Measurements from ENCODE around the gene GLRA1. TPM values are rescaled to one million over a fixed set of nuclear protein-coding genes. Genes with fewer than 3 reads are reported as not detected.
"Not testable (repeated sequence)": the region's sequence is repeated elsewhere in the genome, so short reads cannot be mapped to it uniquely, and the experiment has no call there.

The GLRA1 gene
- total RNA-seq, 2 experiments from 2014 or later, result not detected

- ATAC-seq, result no peak
Observed at GRCh38 chr5:151862811-151863472, 61.7 kb downstream of the GLRA1 start.

GRCh38 chr5:151860867-151861266, 63.8 kb downstream of the GLRA1 start:
- H3K9me3 Mint-ChIP-seq (ENCODE audit: low read depth); H3K36me3 Mint-ChIP-seq; CTCF ChIA-PET; H3K27ac Mint-ChIP-seq; H3K4me1 Mint-ChIP-seq; H3K27me3 Mint-ChIP-seq; DNase-seq; ATAC-seq; H3K4me3 Mint-ChIP-seq: not testable (repeated sequence)

More at GRCh38 chr5:151862811-151863472, 61.7 kb downstream of the GLRA1 start:
- no peak overlapping the region for H3K27ac Mint-ChIP-seq
- H3K9me3 Mint-ChIP-seq (ENCODE audit: low read depth), result no peaks in the 10 kb centered on the region
- H3K4me3 Mint-ChIP-seq, result no peak overlapping the region
- no peaks in the 10 kb centered on the region for H3K27me3 Mint-ChIP-seq
- peaks cover 1% of the 10 kb centered on the region for H3K4me1 Mint-ChIP-seq
- CTCF ChIA-PET, result no interaction called here
- no peaks in the 10 kb centered on the region for H3K36me3 Mint-ChIP-seq
- DNase-seq, result no peak

DNA sequence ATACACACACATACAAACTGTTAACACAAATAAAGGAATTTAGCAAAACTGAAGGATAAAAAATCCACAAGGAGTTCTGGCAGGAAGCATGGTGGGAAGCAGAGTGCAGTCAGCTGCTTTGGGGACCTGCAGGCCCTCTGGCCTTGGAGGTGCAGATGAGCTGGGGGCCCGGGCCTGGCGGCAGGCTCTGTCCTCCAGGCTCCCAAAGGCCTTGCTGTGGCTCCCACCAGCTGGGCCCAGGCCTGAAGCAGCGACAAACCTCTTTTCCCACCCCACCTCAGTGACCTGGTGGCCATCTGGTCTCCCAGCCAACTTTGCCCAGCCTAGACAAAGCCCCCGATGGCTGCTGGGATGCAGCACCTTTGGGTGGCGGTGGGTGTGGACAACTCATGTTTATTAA, 67.8 kb downstream of the GLRA1 start:
- ATAC-seq, result no peak
- Mint-ChIP-seq H3K27ac (no peak overlapping the region), H3K36me3 (no peaks in the 10 kb centered on the region), H3K9me3 (ENCODE audit: low read depth) (no peaks in the 10 kb centered on the region), H3K27me3 (no peaks in the 10 kb centered on the region), H3K4me1 (no peaks in the 10 kb centered on the region), H3K4me3 (no peak overlapping the region)
- CTCF ChIA-PET, result no interaction called here
- no peak for DNase-seq

DNA sequence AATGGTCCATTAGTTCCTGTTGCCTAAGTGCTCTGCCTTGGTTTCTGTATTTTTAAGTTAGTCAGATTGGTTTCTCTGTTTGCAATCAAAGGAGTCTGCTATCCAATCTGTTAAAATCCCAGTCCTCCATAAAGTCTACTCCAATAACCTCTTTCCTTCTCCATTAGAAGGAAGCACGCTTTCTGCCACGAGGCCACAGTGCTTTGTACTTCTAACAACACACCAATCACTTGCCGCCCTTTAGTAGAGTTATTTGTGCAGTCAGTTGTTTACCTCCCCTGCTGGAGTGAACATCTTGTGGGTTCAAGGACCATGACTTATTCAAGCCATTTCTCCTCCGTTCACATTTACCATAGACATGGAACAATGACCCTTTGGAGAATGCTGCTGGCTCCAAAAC, 69.0 kb downstream of the GLRA1 start:
- H3K4me3 Mint-ChIP-seq, result no peak overlapping the region
- ATAC-seq, result no peak
- no peaks in the 10 kb centered on the region for H3K4me1 Mint-ChIP-seq
- H3K27me3 Mint-ChIP-seq, result no peaks in the 10 kb centered on the region
- no peaks in the 10 kb centered on the region for H3K36me3 Mint-ChIP-seq
- no peaks in the 10 kb centered on the region for H3K9me3 Mint-ChIP-seq (ENCODE audit: low read depth)
- DNase-seq, result no peak
- H3K27ac Mint-ChIP-seq, result no peak overlapping the region
- CTCF ChIA-PET, result no interaction called here

DNA sequence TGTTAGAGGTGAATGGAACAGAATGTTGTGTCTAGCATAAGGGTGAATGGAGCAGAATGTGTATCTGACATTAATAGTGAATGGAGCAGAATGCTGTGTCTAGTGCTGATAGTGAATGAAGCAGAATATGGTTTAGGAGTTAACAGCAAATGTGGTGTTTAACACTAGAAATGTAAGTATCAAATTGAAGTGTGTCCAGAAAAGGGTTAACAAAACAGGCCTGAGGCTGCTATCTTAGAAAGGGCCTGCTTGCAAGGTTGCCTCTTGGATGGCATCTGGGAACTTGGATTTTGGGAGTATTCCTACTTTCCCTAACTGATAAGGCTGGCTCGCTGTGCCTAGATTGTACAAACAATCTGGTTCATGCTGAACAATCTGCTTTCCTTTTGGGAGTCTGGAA, 76.8 kb downstream of the GLRA1 start:
- ATAC-seq (no peak), DNase-seq (no peak)
- no peaks in the 10 kb centered on the region for H3K27me3 Mint-ChIP-seq
- H3K4me3 Mint-ChIP-seq, result no peak overlapping the region
- H3K4me1 Mint-ChIP-seq, result no peaks in the 10 kb centered on the region
- H3K27ac Mint-ChIP-seq, result no peak overlapping the region
- no peaks in the 10 kb centered on the region for H3K36me3 Mint-ChIP-seq
- CTCF ChIA-PET, result no interaction called here
- no peaks in the 10 kb centered on the region for H3K9me3 Mint-ChIP-seq (ENCODE audit: low read depth)

- DNase-seq (no peak), ATAC-seq (no peak)
- Mint-ChIP-seq H3K4me3 (no peak overlapping the region), H3K4me1 (no peaks in the 10 kb centered on the region), H3K27me3 (no peaks in the 10 kb centered on the region), H3K27ac (no peak overlapping the region), H3K36me3 (no peaks in the 10 kb centered on the region), H3K9me3 (ENCODE audit: low read depth) (no peaks in the 10 kb centered on the region)
- CTCF ChIA-PET, result no interaction called here
Observed at GRCh38 chr5:151846765-151847164, 77.9 kb downstream of the GLRA1 start.

DNA sequence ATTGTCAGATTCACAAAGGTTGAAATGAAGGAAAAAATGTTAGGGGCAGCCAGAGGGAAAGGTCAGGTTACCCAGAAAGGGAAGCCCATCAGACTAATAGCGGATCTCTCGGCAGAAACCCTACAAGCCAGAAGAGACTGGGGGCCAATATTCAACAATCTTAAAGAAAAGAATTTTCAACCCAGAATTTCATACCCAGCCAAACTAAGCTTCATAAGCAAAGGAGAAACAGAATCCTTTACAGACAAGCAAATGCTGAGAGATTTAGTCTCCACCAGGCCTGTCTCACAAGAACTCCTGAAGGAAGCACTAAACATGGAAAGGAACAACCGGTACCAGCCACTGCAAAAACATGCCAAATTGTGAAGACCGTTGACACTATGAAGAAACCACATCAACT, 91.8 kb downstream of the GLRA1 start:
- CTCF ChIA-PET, H3K4me3 Mint-ChIP-seq, H3K27me3 Mint-ChIP-seq, ATAC-seq, H3K4me1 Mint-ChIP-seq, H3K27ac Mint-ChIP-seq, DNase-seq: not testable (repeated sequence)
- peaks cover 15% of the 10 kb centered on the region for H3K36me3 Mint-ChIP-seq
- H3K9me3 Mint-ChIP-seq (ENCODE audit: low read depth), result peaks cover 28% of the 10 kb centered on the region

DNA sequence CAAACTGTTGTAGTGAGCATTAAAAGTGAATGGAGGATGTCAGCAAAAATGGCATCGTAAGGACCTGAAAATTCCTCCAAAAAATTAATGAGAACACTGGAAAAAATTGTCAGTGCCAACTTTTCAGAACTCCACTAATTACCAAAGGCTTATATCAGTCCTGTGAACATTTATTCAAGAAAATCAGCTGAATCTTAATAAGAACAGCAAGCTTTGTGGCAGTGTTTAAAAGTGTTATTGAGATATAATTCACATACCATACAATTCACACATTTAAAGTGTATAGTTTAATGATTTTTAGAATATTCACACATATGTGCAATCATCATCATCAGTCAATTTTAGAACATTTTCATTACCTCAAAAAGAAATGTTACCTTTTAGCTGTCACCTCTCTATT, 95.3 kb downstream of the GLRA1 start:
- H3K4me3 Mint-ChIP-seq, result no peak overlapping the region
- H3K9me3 Mint-ChIP-seq (ENCODE audit: low read depth), result peaks cover 21% of the 10 kb centered on the region
- DNase-seq (no peak), ATAC-seq (no peak)
- no peaks in the 10 kb centered on the region for H3K27me3 Mint-ChIP-seq
- peaks cover 13% of the 10 kb centered on the region for H3K36me3 Mint-ChIP-seq
- no peak overlapping the region for H3K27ac Mint-ChIP-seq
- no peaks in the 10 kb centered on the region for H3K4me1 Mint-ChIP-seq
- CTCF ChIA-PET, result interaction anchor here (1.1 to 6.5 kb wide), 3 partner anchors 170 to 520 kb away, joined by 3 to 106 read pairs (median 6); no protein-coding TSS in a partner anchor

GRCh38 chr5:151825445-151825844, 99.2 kb downstream of the GLRA1 start:
- no peaks in the 10 kb centered on the region for H3K27me3 Mint-ChIP-seq
- H3K36me3 Mint-ChIP-seq, result peaks cover 8% of the 10 kb centered on the region
- ATAC-seq (no peak), DNase-seq (peak; percentile 47)
- H3K27ac Mint-ChIP-seq, result no peak overlapping the region
- no peak overlapping the region for H3K4me3 Mint-ChIP-seq
- CTCF ChIA-PET, result interaction anchor here (0.7 to 6.5 kb wide), 18 partner anchors 9 to 689 kb away, joined by 3 to 106 read pairs (median 4); partner anchors contain the start of gene G3BP1
- H3K4me1 Mint-ChIP-seq, result no peaks in the 10 kb centered on the region
- no peaks in the 10 kb centered on the region for H3K9me3 Mint-ChIP-seq (ENCODE audit: low read depth)

DNA sequence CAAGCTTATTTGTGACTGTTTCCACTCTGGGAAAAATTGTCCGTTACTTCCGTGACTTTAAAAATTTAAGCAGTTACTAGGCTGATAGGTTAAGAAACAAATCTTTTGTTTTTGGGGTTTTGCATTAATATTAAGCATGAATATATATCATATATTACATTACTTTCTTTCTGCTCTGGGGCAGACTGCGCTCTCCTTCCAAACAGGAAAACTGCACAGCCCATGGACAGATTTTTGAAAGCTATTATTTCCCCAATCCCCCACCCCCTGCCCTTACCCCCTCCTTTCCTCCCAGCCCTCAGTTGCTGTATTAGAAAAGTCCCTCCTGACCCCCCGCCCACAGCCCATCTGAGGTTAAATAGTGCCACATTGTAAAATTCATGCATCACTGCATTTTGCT, 102.5 kb downstream of the GLRA1 start:
- ATAC-seq, result no peak
- no peaks in the 10 kb centered on the region for H3K4me1 Mint-ChIP-seq
- peaks cover 6% of the 10 kb centered on the region for H3K36me3 Mint-ChIP-seq
- no peak overlapping the region for H3K4me3 Mint-ChIP-seq
- CTCF ChIA-PET, result no interaction called here
- no peak overlapping the region for H3K27ac Mint-ChIP-seq
- no peaks in the 10 kb centered on the region for H3K9me3 Mint-ChIP-seq (ENCODE audit: low read depth)
- H3K27me3 Mint-ChIP-seq, result no peaks in the 10 kb centered on the region
- no peak for DNase-seq

GRCh38 chr5:151820903-151821302, 103.7 kb downstream of the GLRA1 start:
- no peak overlapping the region for H3K4me3 Mint-ChIP-seq
- no peaks in the 10 kb centered on the region for H3K27me3 Mint-ChIP-seq
- H3K27ac Mint-ChIP-seq, result no peak overlapping the region
- H3K9me3 Mint-ChIP-seq (ENCODE audit: low read depth), result no peaks in the 10 kb centered on the region
- no peak for DNase-seq
- H3K36me3 Mint-ChIP-seq, result peaks cover 12% of the 10 kb centered on the region
- no peaks in the 10 kb centered on the region for H3K4me1 Mint-ChIP-seq
- CTCF ChIA-PET, result interaction anchor here (0.8 to 1.5 kb wide), 2 partner anchors 168 to 322 kb away, joined by 3 read pairs; no protein-coding TSS in a partner anchor
- ATAC-seq, result no peak

DNA sequence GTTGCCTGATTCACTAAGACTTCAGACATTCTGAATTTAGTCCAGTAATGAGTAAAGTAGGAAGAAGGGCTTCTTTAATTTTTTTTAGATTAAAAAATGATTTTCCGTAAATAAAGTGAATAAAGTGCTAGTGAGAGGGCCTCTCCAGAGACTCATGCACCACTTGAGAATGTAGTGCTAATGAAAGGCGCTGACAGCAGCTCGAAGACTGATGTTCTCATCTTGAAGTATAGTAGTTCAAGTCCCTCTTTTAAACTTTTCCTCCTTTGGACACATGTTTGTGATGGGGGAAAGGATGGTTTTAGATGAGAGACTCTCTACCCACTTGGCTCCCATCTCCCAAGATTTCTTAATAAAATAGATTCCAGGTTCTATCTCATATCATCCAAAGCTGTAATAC, 104.4 kb downstream of the GLRA1 start:
- ATAC-seq, result no peak
- Mint-ChIP-seq H3K27me3 (no peaks in the 10 kb centered on the region), H3K9me3 (ENCODE audit: low read depth) (no peaks in the 10 kb centered on the region), H3K27ac (no peak overlapping the region), H3K4me1 (no peaks in the 10 kb centered on the region), H3K36me3 (peaks cover 18% of the 10 kb centered on the region), H3K4me3 (no peak overlapping the region)
- CTCF ChIA-PET, result interaction anchor here (0.8 to 1.5 kb wide), 2 partner anchors 168 to 323 kb away, joined by 3 read pairs; no protein-coding TSS in a partner anchor
- DNase-seq, result no peak

DNA sequence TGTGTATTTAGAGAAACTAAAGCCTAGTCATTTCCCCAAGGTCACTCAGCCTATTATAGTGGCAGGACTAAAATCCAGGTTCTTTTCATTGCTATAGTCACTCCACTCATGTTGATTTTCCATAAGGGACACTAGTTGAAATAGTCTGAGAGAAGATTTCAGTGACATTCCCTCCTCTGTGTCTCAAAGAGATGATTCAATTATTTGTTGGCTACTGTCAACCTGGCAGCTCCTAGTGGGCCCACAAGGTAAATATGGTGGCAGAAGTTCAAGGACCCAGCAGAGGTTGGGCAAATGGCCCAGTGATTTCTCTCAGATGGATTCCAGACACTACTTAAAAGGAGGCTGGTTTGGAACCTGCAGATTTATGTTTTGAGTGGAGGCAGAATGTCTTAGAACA, 104.8 kb downstream of the GLRA1 start:
- Mint-ChIP-seq H3K27me3 (no peaks in the 10 kb centered on the region), H3K36me3 (peaks cover 19% of the 10 kb centered on the region), H3K9me3 (ENCODE audit: low read depth) (no peaks in the 10 kb centered on the region), H3K4me1 (no peaks in the 10 kb centered on the region), H3K4me3 (no peak overlapping the region), H3K27ac (peak overlapping the region; percentile 34)
- ATAC-seq (no peak), DNase-seq (no peak)
- CTCF ChIA-PET, result interaction anchor here (1.5 kb wide), 1 partner anchor 167 kb away, joined by 3 read pairs; no protein-coding TSS in a partner anchor

GRCh38 chr5:151815051-151815450, 109.6 kb downstream of the GLRA1 start:
- Mint-ChIP-seq H3K4me3 (no peak overlapping the region), H3K9me3 (ENCODE audit: low read depth) (no peaks in the 10 kb centered on the region), H3K36me3 (peaks cover 62% of the 10 kb centered on the region), H3K27ac (no peak overlapping the region), H3K27me3 (no peaks in the 10 kb centered on the region), H3K4me1 (peaks cover 6% of the 10 kb centered on the region)
- CTCF ChIA-PET, result interaction anchor here (1.5 to 2.3 kb wide), 3 partner anchors 9 to 700 kb away, joined by 4 to 12 read pairs (median 5); no protein-coding TSS in a partner anchor
- ATAC-seq, result no peak
- no peak for DNase-seq
